Mesodermal cell (in vitro differentiated cells): ENCODE measurements around the gene KLK1. TPM values are rescaled to one million over a fixed set of nuclear protein-coding genes. Genes with fewer than 3 reads are reported as not detected.

Experiments
- H3K27ac ChIP-seq: 2 replicates; pipeline ENCODE4 v1.7.0; 2013; ENCODE audit warnings: mild to moderate bottlenecking, low read depth, low read length, moderate library complexity; ENCODE audit not compliant: severe bottlenecking
- H3K36me3 ChIP-seq: 2 replicates; pipeline ENCODE4 v1.7.1; 2013; ENCODE audit warnings: mild to moderate bottlenecking, low read length, moderate library complexity; ENCODE audit not compliant: control insufficient read depth, insufficient read depth
- H3K4me1 ChIP-seq: one replicate; pipeline ENCODE4 v1.7.1; 2013; ENCODE audit warnings: mild to moderate bottlenecking, low read length; ENCODE audit not compliant: insufficient read depth, control insufficient read depth, poor library complexity, severe bottlenecking
- H3K4me3 ChIP-seq: 2 replicates; pipeline ENCODE4 v1.7.0; 2013; ENCODE audit warnings: low read length, control low read depth, mild to moderate bottlenecking; ENCODE audit not compliant: insufficient read depth, poor library complexity, severe bottlenecking; ENCODE audit errors: extremely low read depth
- H3K9me3 ChIP-seq: 2 replicates; pipeline ENCODE4 v1.7.1; 2013; ENCODE audit warnings: mild to moderate bottlenecking, low read length, moderate library complexity; ENCODE audit not compliant: control insufficient read depth
- WGBS, 2 experiments: methylation state at CpG; one replicate each; pipeline ENCODE4 v1.1.5; 2013; ENCODE audit warnings: missing lambda C conversion rate in 2 of 2; ENCODE audit not compliant: insufficient coverage in 2 of 2; 5-methylcytosine and 5-hydroxymethylcytosine counted together
- polyA plus RNA-seq, 2 experiments: library from polyadenylated mRNA; stranded (reverse); fragments of 50-300 nt; gene quantifications; one replicate each; pipeline ENCODE4 v1.2.3, GENCODE V29; 2013

Gene KLK1
- polyA plus RNA-seq (2013, experiment 1 of 2): 1.3 TPM
- polyA plus RNA-seq (2013, experiment 2 of 2): 0.86 TPM

DNA sequence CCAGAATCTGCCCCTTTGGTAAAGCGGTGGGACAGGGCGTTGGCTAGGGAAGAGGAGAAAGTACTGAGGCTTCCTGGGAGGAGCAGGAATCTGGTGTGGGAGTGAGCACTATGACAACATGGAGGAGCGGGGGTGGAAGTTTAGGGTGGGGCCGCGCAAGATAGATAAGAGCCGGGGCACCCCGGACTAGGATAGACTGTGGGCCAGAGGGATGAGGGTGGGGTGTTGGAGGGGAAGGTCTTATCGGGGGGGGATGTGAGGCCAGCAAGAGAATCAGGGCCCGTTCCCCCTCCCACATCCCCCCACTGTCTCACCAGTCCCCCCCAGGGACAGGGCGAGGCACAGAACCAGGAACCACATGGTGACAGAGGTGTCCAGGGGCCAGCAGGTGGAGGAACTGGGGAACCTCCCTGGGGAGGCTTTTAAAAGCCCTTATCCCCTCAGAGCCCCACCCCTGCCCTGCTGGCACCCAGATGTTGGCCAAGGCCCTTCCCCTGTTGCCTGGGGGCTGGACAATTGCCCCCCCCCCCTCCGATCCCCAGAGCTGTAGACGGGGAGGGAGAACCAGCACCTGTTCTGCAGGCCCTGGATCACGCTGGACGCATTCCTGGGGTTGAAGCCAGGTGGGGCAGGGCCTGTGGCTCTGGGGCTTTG is at the start of gene KLK1:
TSS of gene KLK1 (minus strand) at position 399 of the 654 bp plus-strand sequence. CDS start at position 360, 39 bp downstream.
- 75 to 84% methylated on average over 5 to 8 of the region's 14 CpGs for WGBS, 2 experiments

DNA sequence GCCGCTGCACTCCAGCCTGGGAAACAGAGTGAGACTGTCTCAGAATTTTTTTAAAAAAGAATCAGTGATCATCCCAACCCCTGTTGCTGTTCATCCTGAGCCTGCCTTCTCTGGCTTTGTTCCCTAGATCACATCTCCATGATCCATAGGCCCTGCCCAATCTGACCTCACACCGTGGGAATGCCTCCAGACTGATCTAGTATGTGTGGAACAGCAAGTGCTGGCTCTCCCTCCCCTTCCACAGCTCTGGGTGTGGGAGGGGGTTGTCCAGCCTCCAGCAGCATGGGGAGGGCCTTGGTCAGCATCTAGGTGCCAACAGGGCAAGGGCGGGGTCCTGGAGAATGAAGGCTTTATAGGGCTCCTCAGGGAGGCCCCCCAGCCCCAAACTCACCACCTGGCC is 49.5 kb upstream of the KLK1 start, which contains the start of gene KLK2:
TSS of gene KLK2 (plus strand) at position 384 of the 400 bp plus-strand sequence. CDS start 35 bp downstream, outside the sequence.
- Histone ChIP-seq H3K9me3 (no peaks in the 10 kb centered on the region), H3K27ac (no peak within 1 kb of the TSS), H3K4me1 (no peaks in the 10 kb centered on the region), H3K36me3 (no peaks in the 10 kb centered on the region), H3K4me3 (no peak within 1 kb of the TSS)
- 85 to 100% methylated on average over 2 of the region's 3 CpGs for WGBS, 2 experiments

More for the DNA sequence above, at the start of gene KLK1:
- Histone ChIP-seq H3K4me1 (no peaks in the 10 kb centered on the region), H3K27ac (no peak within 1 kb of the TSS), H3K9me3 (no peaks in the 10 kb centered on the region), H3K36me3 (no peaks in the 10 kb centered on the region), H3K4me3 (no peak within 1 kb of the TSS)

DNA sequence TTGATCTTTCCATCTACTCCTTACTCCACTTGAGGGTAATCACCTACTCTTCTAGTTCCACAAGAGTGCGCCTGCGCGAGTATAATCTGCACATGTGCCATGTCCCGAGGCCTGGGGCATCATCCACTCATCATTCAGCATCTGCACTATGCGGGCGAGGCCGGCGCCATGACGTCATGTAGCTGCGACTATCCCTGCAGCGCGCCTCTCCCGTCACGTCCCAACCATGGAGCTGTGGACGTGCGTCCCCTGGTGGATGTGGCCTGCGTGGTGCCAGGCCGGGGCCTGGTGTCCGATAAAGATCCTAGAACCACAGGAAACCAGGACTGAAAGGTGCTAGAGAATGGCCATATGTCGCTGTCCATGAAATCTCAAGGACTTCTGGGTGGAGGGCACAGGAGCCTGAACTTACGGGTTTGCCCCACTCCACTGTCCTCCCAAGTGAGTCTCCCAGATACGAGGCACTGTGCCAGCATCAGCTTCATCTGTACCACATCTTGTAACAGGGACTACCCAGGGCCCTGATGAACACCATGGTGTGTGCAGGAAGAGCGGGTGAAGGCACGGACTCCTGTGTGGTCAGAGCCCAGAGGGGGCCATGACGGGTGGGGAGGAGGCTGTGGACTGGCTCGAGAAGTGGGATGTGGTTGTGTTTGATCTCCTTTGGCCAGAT is 47.0 kb upstream of the KLK1 start:
- no peaks in the 10 kb centered on the region for H3K9me3 ChIP-seq
- WGBS, 2 experiments: 82 to 85% methylated on average over 21 to 26 of the region's 26 CpGs
- no peak overlapping the region for H3K27ac ChIP-seq
- H3K4me3 ChIP-seq: no peak overlapping the region
- no peaks in the 10 kb centered on the region for H3K36me3 ChIP-seq
- no peaks in the 10 kb centered on the region for H3K4me1 ChIP-seq

GRCh38 chr19:50869479-50869878 is 45.9 kb upstream of the KLK1 start:
- no peak overlapping the region for H3K27ac ChIP-seq
- no peaks in the 10 kb centered on the region for H3K36me3 ChIP-seq
- H3K9me3 ChIP-seq: no peaks in the 10 kb centered on the region
- no peaks in the 10 kb centered on the region for H3K4me1 ChIP-seq
- WGBS, 2 experiments: 70 to 100% methylated on average over 1 to 2 of the region's 4 CpGs
- H3K4me3 ChIP-seq: no peak overlapping the region

DNA sequence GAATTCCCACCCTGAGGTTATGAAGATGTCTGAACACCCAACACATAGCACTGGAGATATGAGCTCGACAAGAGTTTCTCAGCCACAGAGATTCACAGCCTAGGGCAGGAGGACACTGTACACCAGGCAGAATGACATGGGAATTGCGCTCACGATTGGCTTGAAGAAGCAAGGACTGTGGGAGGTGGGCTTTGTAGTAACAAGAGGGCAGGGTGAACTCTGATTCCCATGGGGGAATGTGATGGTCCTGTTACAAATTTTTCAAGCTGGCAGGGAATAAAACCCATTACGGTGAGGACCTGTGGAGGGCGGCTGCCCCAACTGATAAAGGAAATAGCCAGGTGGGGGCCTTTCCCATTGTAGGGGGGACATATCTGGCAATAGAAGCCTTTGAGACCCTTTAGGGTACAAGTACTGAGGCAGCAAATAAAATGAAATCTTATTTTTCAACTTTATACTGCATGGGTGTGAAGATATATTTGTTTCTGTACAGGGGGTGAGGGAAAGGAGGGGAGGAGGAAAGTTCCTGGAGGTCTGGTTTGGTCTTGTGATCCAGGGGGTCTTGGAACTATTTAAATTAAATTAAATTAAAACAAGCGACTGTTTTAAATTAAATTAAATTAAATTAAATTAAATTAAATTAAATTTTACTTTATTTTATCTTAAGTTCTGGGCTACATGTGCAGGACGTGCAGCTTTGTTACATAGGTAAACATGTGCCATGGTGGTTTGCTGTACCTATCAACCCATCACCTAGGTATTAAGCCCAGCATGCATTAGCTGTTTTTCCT is 38.1 kb upstream of the KLK1 start:
- Histone ChIP-seq H3K27ac (no peak overlapping the region), H3K4me1 (no peaks in the 10 kb centered on the region), H3K9me3 (peaks cover 11% of the 10 kb centered on the region), H3K4me3 (no peak overlapping the region), H3K36me3 (no peaks in the 10 kb centered on the region)
- WGBS, 2 experiments: 66 to 76% methylated on average over 4 to 6 of the region's 7 CpGs

DNA sequence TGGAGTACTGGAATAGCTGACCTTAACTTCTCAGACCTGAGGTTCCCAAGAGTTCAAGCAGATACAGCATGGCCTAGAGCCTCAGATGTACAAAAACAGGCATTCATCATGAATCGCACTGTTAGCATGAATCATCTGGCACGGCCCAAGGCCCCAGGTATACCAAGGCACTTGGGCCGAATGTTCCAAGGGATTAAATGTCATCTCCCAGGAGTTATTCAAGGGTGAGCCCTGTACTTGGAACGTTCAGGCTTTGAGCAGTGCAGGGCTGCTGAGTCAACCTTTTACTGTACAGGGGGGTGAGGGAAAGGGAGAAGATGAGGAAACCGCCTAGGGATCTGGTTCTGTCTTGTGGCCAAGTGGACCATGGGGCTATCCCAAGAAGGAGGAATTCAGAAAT is 37.4 kb upstream of the KLK1 start:
- WGBS, 2 experiments: 62 to 71% methylated on average over 5 of the region's 5 CpGs
- Histone ChIP-seq H3K27ac (no peak overlapping the region), H3K4me3 (no peak overlapping the region), H3K36me3 (no peaks in the 10 kb centered on the region), H3K9me3 (peaks cover 11% of the 10 kb centered on the region), H3K4me1 (no peaks in the 10 kb centered on the region)

- H3K27ac ChIP-seq: no peak overlapping the region
- H3K4me3 ChIP-seq: no peak overlapping the region
- H3K4me1 ChIP-seq: no peaks in the 10 kb centered on the region
- WGBS, 2 experiments: 77 to 92% methylated on average over 3 to 4 of the region's 4 CpGs
- no peaks in the 10 kb centered on the region for H3K36me3 ChIP-seq
- H3K9me3 ChIP-seq: peaks cover 11% of the 10 kb centered on the region
These were observed 36.3 kb upstream of the KLK1 start for GRCh38 chr19:50859849-50860248.

DNA sequence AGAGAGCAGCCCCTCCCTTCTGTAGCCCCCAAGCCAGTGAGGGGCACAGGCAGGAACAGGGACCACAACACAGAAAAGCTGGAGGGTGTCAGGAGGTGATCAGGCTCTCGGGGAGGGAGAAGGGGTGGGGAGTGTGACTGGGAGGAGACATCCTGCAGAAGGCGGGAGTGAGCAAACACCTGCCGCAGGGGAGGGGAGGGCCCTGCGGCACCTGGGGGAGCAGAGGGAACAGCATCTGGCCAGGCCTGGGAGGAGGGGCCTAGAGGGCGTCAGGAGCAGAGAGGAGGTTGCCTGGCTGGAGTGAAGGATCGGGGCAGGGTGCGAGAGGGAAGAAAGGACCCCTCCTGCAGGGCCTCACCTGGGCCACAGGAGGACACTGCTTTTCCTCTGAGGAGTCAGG is 35.3 kb upstream of the KLK1 start:
- peaks cover 11% of the 10 kb centered on the region for H3K9me3 ChIP-seq
- H3K36me3 ChIP-seq: no peaks in the 10 kb centered on the region
- H3K4me3 ChIP-seq: no peak overlapping the region
- H3K27ac ChIP-seq: no peak overlapping the region
- no peaks in the 10 kb centered on the region for H3K4me1 ChIP-seq
- 54 to 56% methylated on average over 6 to 7 of the region's 7 CpGs for WGBS, 2 experiments

- H3K9me3 ChIP-seq: peaks cover 11% of the 10 kb centered on the region
- WGBS, 2 experiments: 75 to 80% methylated on average over 5 of the region's 6 CpGs
- no peaks in the 10 kb centered on the region for H3K36me3 ChIP-seq
- no peak overlapping the region for H3K27ac ChIP-seq
- no peak overlapping the region for H3K4me3 ChIP-seq
- H3K4me1 ChIP-seq: no peaks in the 10 kb centered on the region
These were observed 33.8 kb upstream of the KLK1 start for GRCh38 chr19:50857366-50857765.

DNA sequence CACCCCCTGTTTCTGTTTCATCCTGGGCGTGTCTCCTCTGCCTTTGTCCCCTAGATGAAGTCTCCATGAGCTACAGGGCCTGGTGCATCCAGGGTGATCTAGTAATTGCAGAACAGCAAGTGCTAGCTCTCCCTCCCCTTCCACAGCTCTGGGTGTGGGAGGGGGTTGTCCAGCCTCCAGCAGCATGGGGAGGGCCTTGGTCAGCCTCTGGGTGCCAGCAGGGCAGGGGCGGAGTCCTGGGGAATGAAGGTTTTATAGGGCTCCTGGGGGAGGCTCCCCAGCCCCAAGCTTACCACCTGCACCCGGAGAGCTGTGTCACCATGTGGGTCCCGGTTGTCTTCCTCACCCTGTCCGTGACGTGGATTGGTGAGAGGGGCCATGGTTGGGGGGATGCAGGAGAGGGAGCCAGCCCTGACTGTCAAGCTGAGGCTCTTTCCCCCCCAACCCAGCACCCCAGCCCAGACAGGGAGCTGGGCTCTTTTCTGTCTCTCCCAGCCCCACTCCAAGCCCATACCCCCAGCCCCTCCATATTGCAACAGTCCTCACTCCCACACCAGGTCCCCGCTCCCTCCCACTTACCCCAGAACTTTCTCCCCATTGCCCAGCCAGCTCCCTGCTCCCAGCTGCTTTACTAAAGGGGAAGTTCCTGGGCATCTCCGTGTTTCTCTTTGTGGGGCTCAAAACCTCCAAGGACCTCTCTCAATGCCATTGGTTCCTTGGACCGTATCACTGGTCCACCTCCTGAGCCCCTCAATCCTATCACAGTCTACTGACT is 31.2 kb upstream of the KLK1 start, which contains the start of gene KLK3:
TSS of gene KLK3 (plus strand) at position 280 of the 775 bp plus-strand sequence. CDS start at position 321, 41 bp downstream.
- Histone ChIP-seq H3K36me3 (no peaks in the 10 kb centered on the region), H3K4me3 (no peak within 1 kb of the TSS), H3K27ac (no peak within 1 kb of the TSS), H3K9me3 (no peaks in the 10 kb centered on the region), H3K4me1 (no peaks in the 10 kb centered on the region)
- 55 to 67% methylated on average over 3 to 4 of the region's 9 CpGs for WGBS, 2 experiments
